GM12878 (cell line): ENCODE results near the gene GGCX. TPM values are rescaled to one million over a fixed set of nuclear protein-coding genes. Genes with fewer than 3 reads are reported as not detected.

Experiments
- ATAC-seq: fragments of 200-7000 bp; cut with Tn5 transposase; 3 replicates; pipeline ENCODE4 v1.9.1; 2020; ENCODE audit warnings: mild to moderate bottlenecking, moderate library complexity
- BruUV-seq: library from RNA; stranded (reverse); fragments of 400-500 nt; replicated peaks from 2 replicates; lab custom pipeline; 2021; lab: Mats Ljungman, UMichigan
- CTCF ChIA-PET: fragments of 300-600 bp; sonication (Branson Sonifier 250); formaldehyde crosslinking; extraction: SDS; loops from one replicate; lab custom pipeline; 2021; ENCODE audit warnings: inconsistent platforms; lab: Yijun Ruan, JAX
- POLR2A ChIA-PET: fragments of 350-600 bp; formaldehyde crosslinking; extraction: SDS; loops from one replicate; lab custom pipeline; 2021; ENCODE audit warnings: inconsistent platforms; lab: Charles Lee
- RAD21 ChIA-PET: fragments of 300-600 bp; sonication (Branson Sonifier 250); formaldehyde crosslinking; loops from one replicate; lab custom pipeline; 2023; ENCODE audit warnings: antibody characterized with exemption; ENCODE audit not compliant: unreplicated experiment; lab: Charles Lee
- SMC1A ChIA-PET: fragments of 300-600 bp; sonication (Branson Sonifier 250); formaldehyde crosslinking; loops from one replicate; lab custom pipeline; 2023; ENCODE audit not compliant: unreplicated experiment, uncharacterized antibody; lab: Charles Lee
- DNase-seq: peaks from one replicate; pipeline ENCODE4 v3.0.0-alpha.2; 2011; ENCODE audit warnings: low read depth, low spot score
- FAIRE-seq: peaks from 3 replicates; lab custom pipeline; 2011; peaks lifted over from hg19 to GRCh38; lab: Jason Lieb, UNC
- H2AFZ ChIP-seq: 2 replicates; pipeline ENCODE4 v1.6.0; 2011; ENCODE audit warnings: low read depth, low read length, control low read depth; ENCODE audit not compliant: control insufficient read depth
- H3K27ac ChIP-seq: 2 replicates; pipeline ENCODE4 v1.5.1; 2011; ENCODE audit warnings: control low read depth; ENCODE audit not compliant: control insufficient read depth, insufficient read depth
- H3K27me3 ChIP-seq, 2 experiments: replicated peaks in 1 of 2; 2 replicates each; pipeline versions ENCODE4 v1.6.0 to v1.6.1; 2011; ENCODE audit warnings: low read length in 1 of 2; ENCODE audit not compliant: control insufficient read depth in 2 of 2, insufficient read depth in 2 of 2
- H3K36me3 ChIP-seq, 2 experiments: 2 replicates each; pipeline ENCODE4 v1.5.1; 2011; ENCODE audit warnings: low read length in 1 of 2; ENCODE audit not compliant: control insufficient read depth in 2 of 2, insufficient read depth in 2 of 2
- H3K4me1 ChIP-seq: 2 replicates; pipeline ENCODE4 v1.6.1; 2011; ENCODE audit warnings: mild to moderate bottlenecking, low read length, moderate library complexity, mixed read lengths; ENCODE audit not compliant: control insufficient read depth, insufficient read depth
- H3K4me2 ChIP-seq: 2 replicates; pipeline ENCODE4 v1.6.0; 2011; ENCODE audit warnings: control low read depth; ENCODE audit not compliant: control insufficient read depth, insufficient read depth
- H3K4me3 ChIP-seq: fragments of 200-600 bp; sonication (generic); 2 replicates; pipeline ENCODE4 v1.5.1; 2016
- H3K79me2 ChIP-seq: 2 replicates; pipeline ENCODE4 v1.6.0; 2011; ENCODE audit warnings: low read length; ENCODE audit not compliant: control insufficient read depth, insufficient read depth
- H3K9ac ChIP-seq: 2 replicates; pipeline ENCODE4 v1.8.0; 2011; ENCODE audit warnings: low read length, control low read depth, mixed read lengths; ENCODE audit not compliant: control insufficient read depth, insufficient read depth
- H3K9me3 ChIP-seq: replicated peaks from 3 replicates; pipeline ENCODE4 v1.5.1; 2011; ENCODE audit warnings: mild to moderate bottlenecking, low read length; ENCODE audit not compliant: control insufficient read depth, insufficient read depth
- H4K20me1 ChIP-seq: 2 replicates; pipeline ENCODE4 v1.6.0; 2011; ENCODE audit not compliant: control insufficient read depth, insufficient read depth
- BCLAF1 ChIP-seq: fragments of 450-650 bp; IDR thresholded peaks from 2 replicates; pipeline ENCODE4 v1.6.1; 2017; ENCODE audit warnings: antibody characterized with exemption, mild to moderate bottlenecking, moderate library complexity
- CUX1 ChIP-seq: IDR thresholded peaks from 2 replicates; pipeline ENCODE4 v1.6.1; 2012; ENCODE audit warnings: improper control_type of control experiment, low read depth, low read length; ENCODE audit not compliant: insufficient replicate concordance
- NFIC ChIP-seq: IDR thresholded peaks from 2 replicates; pipeline ENCODE4 v1.6.1; 2012; ENCODE audit warnings: low read depth, mild to moderate bottlenecking, inconsistent platforms, low read length, moderate library complexity
- TCF7 ChIP-seq: IDR thresholded peaks from 2 replicates; pipeline ENCODE4 v1.6.1; 2014; ENCODE audit warnings: antibody characterized with exemption, borderline replicate concordance
- ZBTB33 ChIP-seq: fragments of 450-650 bp; IDR thresholded peaks from 2 replicates; pipeline ENCODE4 v1.6.1; 2017; ENCODE audit warnings: mild to moderate bottlenecking
- ZSCAN29 ChIP-seq: fragments of 450-650 bp; IDR thresholded peaks from 2 replicates; pipeline ENCODE4 v1.6.1; 2017; ENCODE audit warnings: mild to moderate bottlenecking, moderate library complexity
- ZZZ3 ChIP-seq: IDR thresholded peaks from 2 replicates; pipeline ENCODE4 v1.6.1; 2011; ENCODE audit warnings: low read depth; ENCODE audit not compliant: control insufficient read depth, insufficient read length
- WGBS: methylation state at CpG from one replicate; pipeline ENCODE4 v1.1.6; 2016; ENCODE audit warnings: low lambda C conversion rate; ENCODE audit not compliant: insufficient replicate concordance, insufficient coverage; ENCODE audit errors: missing lambda C conversion rate; 5-methylcytosine and 5-hydroxymethylcytosine counted together
- in situ Hi-C: fragments of 300-500 bp; cut with MboI; formaldehyde crosslinking; loops from 9 replicates; pipeline ENCODE4 v1.14.3; 2018; ENCODE audit warnings: mixed read lengths
- intact Hi-C: fragments of 100-400 bp; cut with micrococcal nuclease; formaldehyde crosslinking; loops from one replicate; pipeline ENCODE4 v1.14.2; 2022; ENCODE audit not compliant: unreplicated experiment
- polyA plus RNA-seq, 11 experiments: library from polyadenylated mRNA; depleted of rRNA in 4 of 11; unstranded in 6 of 11; stranded (reverse) in 5 of 11; fragments of >200 nt; fragmentation: Nextera tagmentation in 4 of 11; fragmentation: Illumina TruSeq in 1 of 11; extraction: Ambion mirVana in 4 of 11; extraction: Trizol in 1 of 11; gene quantifications; 1 replicate in 1 of 11; 2 replicates in 10 of 11; pipeline versions ENCODE4 v1.2.1 to v1.2.3, GENCODE V29; 2011 to 2016; ENCODE audit warnings: inconsistent platforms in 2 of 11, missing spikeins in 2 of 11, low read depth in 1 of 11
- total RNA-seq, 4 experiments: library from RNA; depleted of rRNA in 3 of 4; stranded (reverse); fragments of >200 nt in 3 of 4; fragmentation: Illumina TruSeq in 1 of 4; extraction: Trizol in 1 of 4; gene quantifications; 2 replicates each; pipeline versions ENCODE4 v1.2.1 to v1.2.3, GENCODE V29; 2013 to 2021

Gene GGCX
- total and polyA plus RNA-seq, 10 of the 15 experiments (the other 5 are each of a cell fraction or from before 2014, with no cell fraction given) = 18.1 to 52.7 (median 25.0) TPM

GRCh38 chr2:85516653-85517389 lies 44.5 kb downstream of the GGCX start:
- no TSS peak for BruUV-seq
- 33% methylated on average over 8 of the region's 8 CpGs for WGBS
- ChIA-PET CTCF (interaction anchor here (1.8 kb wide), 1 partner anchor 26 kb away, joined by 4 read pairs; no protein-coding TSS in a partner anchor), POLR2A (no interaction called here), SMC1A (no interaction called here), RAD21 (no interaction called here)
- Histone ChIP-seq H3K9ac (no peak overlapping the region), H3K9me3 (no peaks in the 10 kb centered on the region), H3K27ac (no peak overlapping the region), H3K79me2 (no peaks in the 10 kb centered on the region), H3K4me3 (no peak overlapping the region), H3K27me3 (no peaks in the 10 kb centered on the region), H3K4me2 (no peak overlapping the region), H3K36me3 (no peaks in the 10 kb centered on the region), H3K4me1 (no peaks in the 10 kb centered on the region), H4K20me1 (no peaks in the 10 kb centered on the region), H2AFZ (no peak overlapping the region)
- intact Hi-C loops = no loop called here
- FAIRE-seq = no peak
- ATAC-seq = no peak
- TF ChIP-seq TCF7 (no peak), CUX1 (no peak), BCLAF1 (no peak), ZSCAN29 (no peak), NFIC (no peak), ZBTB33 (no peak), ZZZ3 (no peak)
- DNase-seq = no peak
- in situ Hi-C loops = no loop called here
